ENCODE data around the gene SGMS1. TPM values are rescaled to one million over a fixed set of nuclear protein-coding genes. Genes with fewer than 3 reads are reported as not detected.
A peak's percentile ranks its signal among the peaks of the same experiment; 100 is the strongest.

Gene SGMS1
- total RNA-seq, 1 experiment from 2014 or later = 20.4 TPM

GRCh38 chr10:50605269-50605950, 18.3 kb downstream of the SGMS1 start:
- no peak for DNase-seq
- Histone ChIP-seq H4K8ac (replicated peaks; ENCODE audit: insufficient read length, low read depth, low read length) (no peak overlapping the region), H3K79me1 (ENCODE audit: insufficient read depth, low read depth, low read length, poor library complexity, severe bottlenecking) (no peaks in the 10 kb centered on the region), H3K9me3 (ENCODE audit: control insufficient read depth, low read depth, low read length) (no peaks in the 10 kb centered on the region), H4K5ac (ENCODE audit: insufficient read length, low read depth, low read length) (no peak overlapping the region), H3K9ac (ENCODE audit: extremely low read depth, insufficient read length, low read length) (no peak overlapping the region), H3K4ac (ENCODE audit: low read depth, low read length) (no peak overlapping the region), H3K27ac (ENCODE audit: insufficient read length, low read depth, low read length) (no peak overlapping the region), H2AK5ac (ENCODE audit: insufficient read length, low read length) (no peak overlapping the region), H2BK20ac (ENCODE audit: low read depth, low read length, poor library complexity, severe bottlenecking) (no peak overlapping the region), H3K27me3 (ENCODE audit: insufficient read depth, low read length) (no peaks in the 10 kb centered on the region), H3K23ac (ENCODE audit: insufficient read length, low read depth, low read length) (no peak overlapping the region), H2BK120ac (ENCODE audit: low read depth, low read length, poor library complexity, severe bottlenecking) (no peak overlapping the region), H3K18ac (ENCODE audit: insufficient read length, low read depth, low read length) (no peak overlapping the region), H3K23me2 (ENCODE audit: insufficient read length, low read depth, low read length, poor library complexity, severe bottlenecking) (no peaks in the 10 kb centered on the region), H4K91ac (ENCODE audit: insufficient read length, low read depth, low read length) (no peak overlapping the region), H3K4me1 (ENCODE audit: insufficient read depth, low read length) (0 out of 2 replicates have a peak, but pooled peaks cover 4% of the 10 kb centered on the region), H2AFZ (ENCODE audit: low read length) (no peak overlapping the region), H3K56ac (ENCODE audit: insufficient read length, low read depth, low read length) (no peak overlapping the region), H2BK15ac (ENCODE audit: low read depth, low read length) (no peak overlapping the region), H3K14ac (ENCODE audit: insufficient read depth, low read length) (no peak overlapping the region), H3T11ph (ENCODE audit: low read length) (no peak overlapping the region), H3K79me2 (ENCODE audit: insufficient read depth, low read length) (peaks cover 2% of the 10 kb centered on the region; the same call in 1 of the 2 replicates), H2BK5ac (ENCODE audit: insufficient read length, low read length) (no peak overlapping the region), H4K20me1 (ENCODE audit: control insufficient read depth, insufficient read depth, insufficient read length) (no peaks in the 10 kb centered on the region), H2BK12ac (ENCODE audit: insufficient read length, low read depth, low read length) (no peak overlapping the region), H3K4me2 (ENCODE audit: insufficient read depth, insufficient read length, low read length) (no peak overlapping the region)
- Mint-ChIP-seq H3K36me3 (ENCODE audit: insufficient read depth in 1 of 3, low read depth in 3 of 3) (no peaks in the 10 kb centered on the region), H3K9me3 (no peaks in the 10 kb centered on the region), H3K4me1 (peaks cover 34 to 38% of the 10 kb centered on the region in 2 experiments), H3K27ac (peak overlapping the region in 1 of 3 experiments; percentile 16; a peak in 1 of 7 replicates), H3K4me3 (no peak overlapping the region), H3K27me3 (ENCODE audit: low read depth) (no peaks in the 10 kb centered on the region)
- WGBS (ENCODE audit: extremely low coverage, insufficient read length, low lambda C conversion rate) = no CpG with 5 or more reads among the region's 1 CpG
- TF ChIP-seq CTCF (conservative IDR thresholded peaks at IDR 0.05) = no peak
